ENCODE measurements around the gene DUSP12.

The DUSP12 gene, protein sequence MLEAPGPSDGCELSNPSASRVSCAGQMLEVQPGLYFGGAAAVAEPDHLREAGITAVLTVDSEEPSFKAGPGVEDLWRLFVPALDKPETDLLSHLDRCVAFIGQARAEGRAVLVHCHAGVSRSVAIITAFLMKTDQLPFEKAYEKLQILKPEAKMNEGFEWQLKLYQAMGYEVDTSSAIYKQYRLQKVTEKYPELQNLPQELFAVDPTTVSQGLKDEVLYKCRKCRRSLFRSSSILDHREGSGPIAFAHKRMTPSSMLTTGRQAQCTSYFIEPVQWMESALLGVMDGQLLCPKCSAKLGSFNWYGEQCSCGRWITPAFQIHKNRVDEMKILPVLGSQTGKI

DNA sequence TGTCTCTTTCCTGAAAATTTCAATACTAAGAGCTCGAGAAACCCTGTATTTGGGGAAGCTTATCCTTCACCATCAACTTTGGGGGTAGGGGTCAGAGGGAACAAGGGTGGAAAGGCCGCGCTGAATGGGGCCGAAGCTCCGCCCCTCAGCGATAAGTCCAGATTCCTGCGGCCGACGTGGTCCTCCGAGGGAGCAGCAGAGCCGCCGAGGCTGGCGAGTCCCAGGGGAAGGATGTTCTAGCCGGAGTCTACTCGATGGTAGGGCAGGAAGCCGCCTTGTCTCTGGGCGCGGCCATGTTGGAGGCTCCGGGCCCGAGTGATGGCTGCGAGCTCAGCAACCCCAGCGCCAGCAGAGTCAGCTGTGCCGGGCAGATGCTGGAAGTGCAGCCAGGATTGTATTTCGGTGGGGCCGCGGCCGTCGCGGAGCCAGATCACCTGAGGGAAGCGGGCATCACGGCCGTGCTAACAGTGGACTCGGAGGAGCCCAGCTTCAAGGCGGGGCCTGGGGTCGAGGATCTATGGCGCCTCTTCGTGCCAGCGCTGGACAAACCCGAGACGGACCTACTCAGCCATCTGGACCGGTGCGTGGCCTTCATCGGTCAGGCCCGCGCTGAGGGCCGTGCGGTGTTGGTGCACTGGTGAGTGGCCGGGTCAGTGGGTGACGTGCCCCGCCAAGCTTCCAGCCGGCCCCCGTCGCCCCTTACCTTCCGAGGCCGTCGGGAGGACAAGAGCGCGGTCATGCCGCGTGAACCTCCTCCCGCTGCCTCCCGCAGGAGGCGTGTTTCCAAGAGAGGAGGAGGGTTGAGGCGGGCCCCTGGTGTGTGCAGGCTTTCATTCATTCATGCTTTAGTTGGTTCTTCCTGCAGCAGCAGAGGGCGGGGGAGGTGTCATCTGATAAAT lies at the start of gene DUSP12:
Gene DUSP12 (plus strand): TSS at position 278 of the 899 bp plus-strand sequence. CDS start 16 bp downstream, at position 294.
- H3K36me3 Mint-ChIP-seq = peaks cover 13% of the 10 kb centered on the region
- peak within 1 kb of the TSS; percentile 100 for H3K4me3 Mint-ChIP-seq
- H3K27ac Mint-ChIP-seq = peak within 1 kb of the TSS; percentile 99
- peaks cover 5% of the 10 kb centered on the region for H3K9me3 Mint-ChIP-seq
- no peaks in the 10 kb centered on the region for H3K27me3 Mint-ChIP-seq
- peaks cover 48% of the 10 kb centered on the region for H3K4me1 Mint-ChIP-seq
- ATAC-seq = peak; percentile 99

DNA sequence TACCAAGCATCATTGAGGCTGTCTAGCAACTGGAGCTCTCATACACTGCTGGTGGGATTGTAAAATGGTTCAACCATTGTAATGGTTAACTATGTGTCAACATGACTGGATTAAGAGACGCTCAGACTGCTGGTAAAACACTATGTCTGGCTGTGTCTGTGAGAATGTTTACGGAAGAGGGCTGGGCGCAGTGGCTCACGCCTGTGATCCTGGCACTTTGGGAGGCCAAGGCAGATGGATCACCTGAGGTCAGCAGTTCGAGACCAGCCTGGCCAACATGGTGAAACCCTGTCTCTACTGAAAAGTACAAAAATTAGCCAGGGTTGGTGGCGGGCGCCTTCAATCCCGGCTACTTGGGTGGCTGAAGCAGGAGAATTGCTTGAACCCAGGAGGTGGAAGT lies 47.3 kb upstream of the DUSP12 start:
- no peaks in the 10 kb centered on the region for H3K27me3 Mint-ChIP-seq
- no peaks in the 10 kb centered on the region for H3K4me1 Mint-ChIP-seq
- H3K4me3 Mint-ChIP-seq = no peak overlapping the region
- H3K27ac Mint-ChIP-seq = peak overlapping the region; percentile 56
- peaks cover 8% of the 10 kb centered on the region for H3K9me3 Mint-ChIP-seq
- no peak for ATAC-seq
- H3K36me3 Mint-ChIP-seq = no peaks in the 10 kb centered on the region

DNA sequence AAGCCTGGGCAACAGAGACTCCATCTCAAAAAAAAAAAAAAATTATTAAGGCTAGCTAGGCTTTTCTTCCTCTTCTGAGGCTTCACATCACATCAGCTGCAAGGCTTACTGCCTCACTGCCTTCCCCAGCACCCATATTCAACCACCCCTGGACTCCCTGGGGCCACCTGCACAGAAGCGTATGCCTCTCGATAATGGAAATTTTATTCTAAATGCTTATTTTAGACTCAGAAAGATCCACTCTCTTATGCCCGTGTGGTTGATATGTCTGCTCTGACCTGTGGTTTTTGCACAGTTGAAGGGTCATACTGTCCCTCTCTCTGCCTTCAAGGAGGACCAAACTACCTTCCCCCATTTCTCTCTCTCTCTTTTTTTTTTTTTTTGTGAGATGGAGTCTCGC lies 44.0 kb upstream of the DUSP12 start:
- no peaks in the 10 kb centered on the region for H3K27me3 Mint-ChIP-seq
- peaks cover 15% of the 10 kb centered on the region for H3K4me1 Mint-ChIP-seq
- no peaks in the 10 kb centered on the region for H3K9me3 Mint-ChIP-seq
- no peak overlapping the region for H3K27ac Mint-ChIP-seq
- H3K4me3 Mint-ChIP-seq = peak overlapping the region; percentile 49
- H3K36me3 Mint-ChIP-seq = peaks cover 14% of the 10 kb centered on the region
- ATAC-seq = peak; percentile 93

DNA sequence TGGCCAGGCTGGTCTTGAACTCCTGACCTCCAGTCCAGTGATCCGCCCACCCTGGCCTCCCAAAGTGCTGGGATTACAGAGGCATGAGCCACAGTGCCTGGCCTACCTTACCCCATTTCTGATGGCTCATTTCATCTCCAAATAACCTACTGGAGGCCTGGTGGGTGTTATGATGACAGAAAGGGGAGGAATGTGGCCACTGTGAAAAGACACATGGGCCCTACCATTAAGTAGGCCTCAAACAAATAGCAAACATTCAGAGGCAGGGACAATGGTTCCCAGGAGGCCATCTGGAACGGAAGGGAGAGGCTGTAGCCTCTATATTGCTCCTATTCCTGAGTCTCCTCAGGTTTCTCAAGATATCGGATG lies 43.5 kb upstream of the DUSP12 start:
- no peak overlapping the region for H3K27ac Mint-ChIP-seq
- peaks cover 20% of the 10 kb centered on the region for H3K36me3 Mint-ChIP-seq
- no peaks in the 10 kb centered on the region for H3K27me3 Mint-ChIP-seq
- no peak overlapping the region for H3K4me3 Mint-ChIP-seq
- no peak for ATAC-seq
- H3K4me1 Mint-ChIP-seq = peaks cover 21% of the 10 kb centered on the region
- no peaks in the 10 kb centered on the region for H3K9me3 Mint-ChIP-seq

DNA sequence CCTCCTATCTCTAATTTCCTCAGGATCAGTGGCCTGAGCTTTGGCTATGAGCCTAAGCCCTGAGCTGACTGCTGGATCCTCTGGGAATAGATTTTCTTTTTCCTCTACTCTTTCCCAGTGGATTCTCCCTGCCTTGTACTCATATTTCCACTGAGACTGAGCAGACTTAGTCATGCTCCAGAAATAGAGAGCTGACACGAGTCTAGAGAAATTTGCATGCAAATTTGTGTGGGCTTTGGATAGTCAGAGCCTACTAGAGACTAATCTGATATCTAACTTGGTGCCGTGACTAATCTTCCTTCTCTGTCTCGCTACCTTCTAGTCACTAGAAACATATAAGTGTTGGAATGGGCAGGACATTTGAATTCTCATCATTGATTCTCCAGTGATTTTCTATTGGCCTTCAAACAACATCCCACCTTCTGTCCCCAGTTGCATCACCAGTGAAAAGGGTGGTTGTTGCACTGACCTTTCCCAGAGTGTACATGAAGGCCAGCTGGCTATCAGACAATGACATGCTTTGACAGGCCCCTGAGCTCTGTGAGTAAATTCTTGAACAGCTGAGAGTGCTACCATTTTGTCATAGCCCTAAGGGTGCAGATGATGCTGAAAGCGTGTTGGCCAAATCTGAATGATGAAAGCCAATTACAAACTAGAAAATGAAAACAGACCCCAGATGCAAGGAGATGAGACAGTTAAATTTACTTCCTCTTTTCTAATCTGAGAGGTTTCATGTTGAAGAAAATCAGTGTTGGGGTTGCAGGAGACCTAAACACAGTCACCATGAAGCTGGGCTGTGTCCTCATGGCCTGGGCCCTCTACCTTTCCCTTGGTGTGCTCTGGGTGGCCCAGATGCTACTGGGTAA lies 42.9 kb upstream of the DUSP12 start, which contains the start of gene FCRLA:
Gene FCRLA (plus strand): TSS at position 748 of the 866 bp plus-strand sequence. CDS start 36 bp downstream, at position 784.
- H3K27me3 Mint-ChIP-seq = no peaks in the 10 kb centered on the region
- peak; percentile 76 for ATAC-seq
- no peaks in the 10 kb centered on the region for H3K9me3 Mint-ChIP-seq
- no peak within 1 kb of the TSS for H3K27ac Mint-ChIP-seq
- no peak within 1 kb of the TSS for H3K4me3 Mint-ChIP-seq
- H3K4me1 Mint-ChIP-seq = peaks cover 22% of the 10 kb centered on the region
- H3K36me3 Mint-ChIP-seq = peaks cover 21% of the 10 kb centered on the region

DNA sequence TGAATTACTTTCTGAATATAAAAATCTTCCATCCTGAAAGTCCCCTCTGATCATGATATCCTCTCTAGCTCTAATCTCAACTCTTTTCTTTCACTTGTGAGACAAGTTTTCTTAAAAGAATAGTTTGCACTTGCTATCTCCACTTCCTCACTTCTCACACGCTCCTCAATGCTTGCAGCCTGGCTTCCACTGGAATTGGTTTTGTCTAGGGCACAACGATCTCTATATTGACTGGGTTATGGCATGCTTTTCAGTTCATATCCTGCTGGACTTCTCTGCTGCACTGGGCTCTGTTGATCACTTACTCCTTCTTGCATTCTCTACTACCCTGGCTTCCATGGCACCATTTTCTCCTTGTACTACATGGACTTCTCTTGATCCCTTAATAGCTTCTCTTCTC lies 42.1 kb upstream of the DUSP12 start:
- ATAC-seq = no peak
- Mint-ChIP-seq H3K36me3 (peaks cover 29% of the 10 kb centered on the region), H3K27ac (no peak overlapping the region), H3K4me1 (peaks cover 29% of the 10 kb centered on the region), H3K27me3 (no peaks in the 10 kb centered on the region), H3K4me3 (no peak overlapping the region), H3K9me3 (no peaks in the 10 kb centered on the region)

DNA sequence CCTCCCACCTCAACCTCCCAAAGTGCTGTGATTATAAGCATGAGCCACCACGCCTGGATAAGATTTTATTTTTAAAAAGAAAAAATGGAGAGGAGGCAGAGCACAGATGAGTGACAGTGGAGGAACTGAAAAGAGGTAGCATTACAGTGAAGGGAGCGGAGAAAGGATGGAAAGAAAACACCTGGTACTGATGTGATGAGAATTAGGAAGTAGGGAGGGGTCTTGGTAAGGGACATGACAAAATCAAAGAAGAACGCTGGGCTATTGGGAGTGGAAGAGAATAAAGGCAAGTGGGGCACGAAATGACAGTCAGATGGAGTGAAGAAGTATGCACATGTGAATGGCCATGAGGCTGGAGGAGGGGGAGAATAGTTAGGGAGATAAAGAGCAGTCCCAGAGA lies 40.2 kb upstream of the DUSP12 start:
- no peak for ATAC-seq
- Mint-ChIP-seq H3K9me3 (no peaks in the 10 kb centered on the region), H3K27ac (no peak overlapping the region), H3K27me3 (no peaks in the 10 kb centered on the region), H3K4me1 (peaks cover 29% of the 10 kb centered on the region), H3K36me3 (peaks cover 39% of the 10 kb centered on the region), H3K4me3 (peak overlapping the region; percentile 64)

DNA sequence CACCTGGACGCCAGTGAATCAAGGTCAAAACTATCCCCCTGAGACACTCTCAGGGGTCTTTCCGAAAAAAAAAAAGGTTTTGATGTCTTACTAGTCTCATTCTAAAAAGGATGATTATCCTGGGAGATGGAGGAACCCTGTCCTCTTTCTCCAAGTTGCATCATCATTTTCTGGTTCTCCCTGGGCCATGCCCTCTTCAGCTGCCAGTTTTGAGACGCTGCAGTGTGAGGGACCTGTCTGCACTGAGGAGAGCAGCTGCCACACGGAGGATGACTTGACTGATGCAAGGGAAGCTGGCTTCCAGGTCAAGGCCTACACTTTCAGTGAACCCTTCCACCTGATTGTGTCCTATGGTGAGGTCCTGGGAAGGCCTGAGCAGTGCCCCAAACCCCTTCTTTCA lies 39.0 kb upstream of the DUSP12 start:
- no peaks in the 10 kb centered on the region for H3K9me3 Mint-ChIP-seq
- H3K27me3 Mint-ChIP-seq = no peaks in the 10 kb centered on the region
- H3K4me1 Mint-ChIP-seq = peaks cover 29% of the 10 kb centered on the region
- ATAC-seq = no peak
- H3K4me3 Mint-ChIP-seq = no peak overlapping the region
- H3K27ac Mint-ChIP-seq = no peak overlapping the region
- H3K36me3 Mint-ChIP-seq = peaks cover 39% of the 10 kb centered on the region

DNA sequence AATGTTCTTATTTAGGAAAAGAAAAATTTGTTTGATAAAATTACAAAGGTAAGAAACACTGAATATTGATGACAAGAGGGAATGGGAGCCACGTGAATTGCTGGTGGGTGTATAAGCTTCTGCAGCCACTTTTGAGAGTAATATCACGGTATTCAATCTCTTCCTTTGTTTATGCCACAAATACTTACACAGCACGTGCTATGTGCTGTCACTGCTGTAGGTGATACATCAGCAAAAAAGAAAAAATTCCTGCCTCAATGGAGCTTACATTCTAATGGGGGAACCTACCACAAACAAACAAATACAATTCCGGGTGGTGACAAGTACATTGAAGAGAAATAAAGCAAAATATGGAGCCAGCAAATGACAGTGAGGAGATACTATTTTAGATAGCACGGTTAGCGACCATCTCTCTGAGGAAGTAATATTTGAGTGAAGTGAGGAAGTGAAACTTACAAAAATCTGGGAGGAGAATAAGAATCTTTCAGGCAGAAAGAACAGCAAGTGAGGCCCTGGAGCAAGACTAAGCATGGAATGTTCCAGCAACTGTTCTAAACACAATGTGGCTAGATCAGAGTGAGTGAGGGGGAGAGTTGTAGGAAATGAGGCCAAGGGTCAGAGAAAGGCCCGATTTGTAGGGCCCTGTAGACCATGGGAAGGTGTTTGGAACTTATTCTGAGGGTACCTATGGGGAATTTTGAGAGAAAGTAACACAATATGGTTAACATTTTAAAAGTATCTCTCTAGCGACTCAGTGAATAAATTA lies 30.8 kb upstream of the DUSP12 start:
- peak; percentile 79 for ATAC-seq
- peak overlapping the region; percentile 65 for H3K27ac Mint-ChIP-seq
- peak overlapping the region; percentile 24 for H3K4me3 Mint-ChIP-seq
- H3K36me3 Mint-ChIP-seq = no peaks in the 10 kb centered on the region
- no peaks in the 10 kb centered on the region for H3K9me3 Mint-ChIP-seq
- H3K27me3 Mint-ChIP-seq = no peaks in the 10 kb centered on the region
- H3K4me1 Mint-ChIP-seq = peaks cover 53% of the 10 kb centered on the region

DNA sequence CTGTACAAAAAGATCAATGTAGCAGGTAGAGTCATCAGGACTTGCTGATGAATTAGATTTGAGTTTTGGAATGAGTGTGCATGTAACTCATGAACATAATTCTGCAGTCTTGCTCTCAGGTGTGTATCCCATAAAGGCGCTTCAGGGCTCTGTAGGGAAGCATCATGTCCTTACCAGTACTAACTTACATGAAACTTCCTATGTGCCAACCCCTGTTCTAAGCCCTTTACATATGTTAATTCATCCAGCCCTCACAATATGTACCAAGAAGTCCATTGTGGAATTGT lies 30.3 kb upstream of the DUSP12 start:
- peak; percentile 70 for ATAC-seq
- Mint-ChIP-seq H3K27ac (peak overlapping the region; percentile 65), H3K4me1 (peaks cover 53% of the 10 kb centered on the region), H3K36me3 (no peaks in the 10 kb centered on the region), H3K9me3 (no peaks in the 10 kb centered on the region), H3K27me3 (no peaks in the 10 kb centered on the region), H3K4me3 (no peak overlapping the region)

DNA sequence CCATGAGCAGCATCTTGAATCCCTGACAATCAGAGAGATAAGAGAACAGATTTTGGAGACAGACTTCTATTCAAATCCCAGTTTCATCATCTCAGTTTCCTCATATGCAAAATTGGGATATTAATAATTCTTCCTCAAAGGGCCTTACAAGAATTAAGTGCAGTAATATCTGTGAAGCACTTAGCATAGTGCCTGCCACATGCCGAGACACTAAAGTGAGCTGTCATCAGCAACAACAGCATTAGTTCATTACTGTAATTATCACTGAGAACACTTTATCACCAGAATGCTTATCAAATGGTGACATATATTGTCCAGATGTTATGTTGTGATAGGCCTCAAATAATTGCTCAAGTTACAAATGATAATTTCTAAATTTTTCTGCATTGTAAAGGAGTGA lies 29.2 kb upstream of the DUSP12 start:
- Mint-ChIP-seq H3K27ac (no peak overlapping the region), H3K27me3 (no peaks in the 10 kb centered on the region), H3K9me3 (no peaks in the 10 kb centered on the region), H3K4me1 (peaks cover 62% of the 10 kb centered on the region), H3K36me3 (no peaks in the 10 kb centered on the region), H3K4me3 (no peak overlapping the region)
- ATAC-seq = no peak

DNA sequence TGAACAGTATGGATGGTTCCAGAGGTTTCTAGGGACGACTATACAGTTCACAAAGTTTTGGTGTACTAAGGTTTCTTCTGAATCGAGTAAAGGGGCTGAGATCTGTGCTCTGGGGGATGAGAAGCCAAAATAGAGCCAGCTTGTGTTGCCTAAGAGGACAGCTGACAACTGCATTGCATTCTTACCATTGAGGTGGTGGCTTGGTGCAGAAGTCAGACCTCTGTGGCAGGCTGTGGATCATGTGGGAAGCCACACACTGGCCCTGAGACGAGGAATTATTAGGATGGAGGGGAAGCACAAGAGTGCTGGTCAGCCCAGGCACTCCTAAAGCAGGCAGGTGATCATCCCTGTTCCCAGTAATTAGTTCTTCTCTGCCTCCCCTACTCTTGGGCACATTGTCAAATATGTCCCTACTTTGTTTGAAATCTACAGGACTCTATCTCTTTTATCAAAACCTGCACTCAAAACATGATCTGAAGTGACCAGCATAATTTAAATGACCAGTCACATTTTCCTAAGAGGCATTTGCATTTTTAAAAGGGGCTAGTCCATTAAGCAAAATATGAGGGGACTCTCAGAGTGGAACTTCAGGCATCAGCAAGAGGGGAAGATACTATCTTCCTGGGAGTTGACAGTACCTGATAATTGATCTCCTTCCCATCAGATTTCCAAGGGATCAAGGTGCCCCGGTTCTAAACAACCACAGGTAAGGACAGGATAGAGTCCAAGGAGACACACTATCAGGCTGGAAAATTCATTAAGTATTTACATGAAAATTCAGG lies 28.4 kb upstream of the DUSP12 start, which contains the start of gene FCRLB:
Gene FCRLB (plus strand): TSS at position 589 of the 782 bp plus-strand sequence. CDS start 1,129 bp downstream, outside the sequence.
- no peak for ATAC-seq
- peaks cover 69% of the 10 kb centered on the region for H3K4me1 Mint-ChIP-seq
- no peak within 1 kb of the TSS for H3K4me3 Mint-ChIP-seq
- no peaks in the 10 kb centered on the region for H3K9me3 Mint-ChIP-seq
- no peaks in the 10 kb centered on the region for H3K27me3 Mint-ChIP-seq
- peak within 1 kb of the TSS; percentile 54 for H3K27ac Mint-ChIP-seq
- H3K36me3 Mint-ChIP-seq = no peaks in the 10 kb centered on the region

DNA sequence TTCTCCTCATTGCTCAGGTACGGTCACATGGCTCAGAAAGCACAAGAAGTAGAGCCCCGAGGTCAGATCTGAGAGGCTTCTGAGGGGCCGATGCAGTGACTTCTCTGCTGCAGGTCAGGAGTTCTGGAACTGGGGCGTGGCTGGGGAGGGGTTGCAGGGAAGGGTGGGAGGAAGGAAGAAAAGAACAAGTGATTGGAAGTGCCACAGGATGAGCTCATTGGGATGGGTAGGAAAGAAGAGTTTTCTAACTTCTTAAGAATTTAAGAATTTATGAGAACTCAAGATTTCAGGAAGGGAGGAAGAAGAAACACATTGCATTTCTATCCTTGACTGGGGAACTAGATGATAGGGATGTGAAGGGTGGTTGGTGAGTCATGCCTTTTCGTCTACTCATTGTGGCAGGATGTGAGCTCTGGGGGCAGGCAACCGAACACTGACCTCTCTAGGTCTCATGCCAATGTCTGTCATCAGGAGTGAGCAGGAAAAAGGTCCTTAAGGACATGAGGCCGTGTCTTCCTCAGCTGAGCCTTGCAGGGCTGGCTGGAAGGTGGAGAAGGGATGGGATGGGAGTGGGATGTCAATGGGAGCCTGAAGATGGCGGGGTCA lies 27.7 kb upstream of the DUSP12 start:
- ATAC-seq = no peak
- Mint-ChIP-seq H3K4me3 (no peak overlapping the region), H3K27ac (peak overlapping the region; percentile 54), H3K27me3 (no peaks in the 10 kb centered on the region), H3K4me1 (peaks cover 68% of the 10 kb centered on the region), H3K36me3 (no peaks in the 10 kb centered on the region), H3K9me3 (no peaks in the 10 kb centered on the region)

Measured in stimulated activated memory B cell treated with anti-CD40 and anti-IgM and Interleukin-4, amounts not matched to agents 10 μg/mL and 1 μg/mL and 100 μg/mL, for 72 hours (primary cell).